ENCODE measurements around the gene BICD1.
A peak's percentile ranks its signal among the peaks of the same experiment; 100 is the strongest.

The BICD1 gene

GRCh38 chr12:32344047-32344446, 237.4 kb downstream of the BICD1 start:
- TF ChIP-seq RAD21 (IDR thresholded peaks at IDR 0.05; ENCODE audit: low read depth) (peak; percentile 41; the same call in 1 of the 2 replicates), ZBTB7A (IDR thresholded peaks at IDR 0.05; ENCODE audit: low read depth) (no peak)

- TF ChIP-seq RAD21 (IDR thresholded peaks at IDR 0.05; ENCODE audit: low read depth) (no peak), CREB1 (IDR thresholded peaks at IDR 0.05; ENCODE audit: low read depth) (no peak), NFIC (IDR thresholded peaks at IDR 0.05) (no peak), EP300 (IDR thresholded peaks at IDR 0.05; ENCODE audit: borderline replicate concordance) (no peak), FOXM1 (IDR thresholded peaks at IDR 0.05; ENCODE audit: borderline replicate concordance, low read depth) (no peak), REST (IDR thresholded peaks at IDR 0.05; ENCODE audit: low read depth) (no peak), TEAD4 (IDR thresholded peaks at IDR 0.05) (no peak), EGR1 (IDR thresholded peaks at IDR 0.05) (no peak)
These were observed 246.9 kb downstream of the BICD1 start for GRCh38 chr12:32353540-32353939.

GRCh38 chr12:32357601-32358249, 251.1 kb downstream of the BICD1 start:
- TF ChIP-seq REST (IDR thresholded peaks at IDR 0.05; ENCODE audit: low read depth) (no peak), RAD21 (IDR thresholded peaks at IDR 0.05; ENCODE audit: low read depth) (no peak), CEBPB (IDR thresholded peaks at IDR 0.05) (no peak), TEAD4 (IDR thresholded peaks at IDR 0.05) (no peak), EGR1 (IDR thresholded peaks at IDR 0.05) (no peak), TCF12 (IDR thresholded peaks at IDR 0.05; ENCODE audit: low read depth) (no peak)

- TF ChIP-seq RAD21 (IDR thresholded peaks at IDR 0.05; ENCODE audit: low read depth), result no peak
- no peak for TF ChIP-seq CREB1 (IDR thresholded peaks at IDR 0.05; ENCODE audit: low read depth)
- TF ChIP-seq ZBTB7A (IDR thresholded peaks at IDR 0.05; ENCODE audit: low read depth), result no peak
- TF ChIP-seq MAX (IDR thresholded peaks at IDR 0.05), result no peak
- no peak for TF ChIP-seq CEBPB (IDR thresholded peaks at IDR 0.05)
- no peak for TF ChIP-seq USF1 (IDR thresholded peaks at IDR 0.05)
- TF ChIP-seq TCF12 (IDR thresholded peaks at IDR 0.05; ENCODE audit: low read depth), result no peak
- TF ChIP-seq TEAD4 (IDR thresholded peaks at IDR 0.05), result no peak
- TF ChIP-seq EGR1 (IDR thresholded peaks at IDR 0.05), result no peak
- no peak for TF ChIP-seq TAF1 (IDR thresholded peaks at IDR 0.05; ENCODE audit: low read depth)
These were observed 254.3 kb downstream of the BICD1 start for GRCh38 chr12:32360956-32361355.

GRCh38 chr12:32362892-32363291, 256.2 kb downstream of the BICD1 start:
- no peak for TF ChIP-seq NFIC (IDR thresholded peaks at IDR 0.05)
- TF ChIP-seq YY1 (IDR thresholded peaks at IDR 0.05; ENCODE audit: low read depth), result no peak
- TF ChIP-seq CREB1 (IDR thresholded peaks at IDR 0.05; ENCODE audit: low read depth), result no peak
- TF ChIP-seq EP300 (IDR thresholded peaks at IDR 0.05; ENCODE audit: borderline replicate concordance), result no peak
- no peak for TF ChIP-seq TCF12 (IDR thresholded peaks at IDR 0.05; ENCODE audit: low read depth)
- TF ChIP-seq FOXM1 (IDR thresholded peaks at IDR 0.05; ENCODE audit: borderline replicate concordance, low read depth), result no peak
- no peak for TF ChIP-seq CEBPB (IDR thresholded peaks at IDR 0.05)
- no peak for TF ChIP-seq REST (IDR thresholded peaks at IDR 0.05; ENCODE audit: low read depth)
- TF ChIP-seq RAD21 (IDR thresholded peaks at IDR 0.05; ENCODE audit: low read depth), result no peak
- no peak for TF ChIP-seq MAX (IDR thresholded peaks at IDR 0.05)
- TF ChIP-seq TEAD4 (IDR thresholded peaks at IDR 0.05), result no peak
- no peak for TF ChIP-seq USF1 (IDR thresholded peaks at IDR 0.05)
- no peak for TF ChIP-seq EGR1 (IDR thresholded peaks at IDR 0.05)
- no peak for TF ChIP-seq TAF1 (IDR thresholded peaks at IDR 0.05; ENCODE audit: low read depth)
- TF ChIP-seq ZBTB7A (IDR thresholded peaks at IDR 0.05; ENCODE audit: low read depth), result no peak
